HG03196 (cell line): ENCODE measurements around the gene MGARP.
"Not testable (repeated sequence)": the region's sequence is repeated elsewhere in the genome, so short reads cannot be mapped to it uniquely, and the experiment has no call there.

ENCODE experiments used
- ATAC-seq: cut with Tn5 transposase; IDR thresholded peaks from one replicate; pipeline ENCODE4 v1.9.1; 2021; ENCODE audit not compliant: unreplicated experiment

The MGARP gene

DNA sequence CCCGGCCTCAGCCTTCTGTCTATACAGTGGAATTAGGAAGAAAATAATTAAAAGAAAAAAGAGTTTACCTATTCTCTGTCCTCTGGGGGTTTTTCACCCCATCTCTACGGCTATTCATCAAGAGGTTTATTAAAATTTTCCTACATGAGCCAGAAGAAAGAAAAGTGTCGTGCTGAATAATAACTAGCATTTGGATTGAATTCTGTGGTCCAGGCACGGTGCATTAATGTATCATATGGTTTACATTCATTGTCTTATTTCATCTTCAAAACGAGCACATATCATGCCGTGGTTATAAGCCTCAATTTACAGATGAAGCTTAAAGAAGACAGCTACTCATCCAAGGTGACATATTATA, 15.9 kb upstream of the MGARP start:
- no peak for ATAC-seq

DNA sequence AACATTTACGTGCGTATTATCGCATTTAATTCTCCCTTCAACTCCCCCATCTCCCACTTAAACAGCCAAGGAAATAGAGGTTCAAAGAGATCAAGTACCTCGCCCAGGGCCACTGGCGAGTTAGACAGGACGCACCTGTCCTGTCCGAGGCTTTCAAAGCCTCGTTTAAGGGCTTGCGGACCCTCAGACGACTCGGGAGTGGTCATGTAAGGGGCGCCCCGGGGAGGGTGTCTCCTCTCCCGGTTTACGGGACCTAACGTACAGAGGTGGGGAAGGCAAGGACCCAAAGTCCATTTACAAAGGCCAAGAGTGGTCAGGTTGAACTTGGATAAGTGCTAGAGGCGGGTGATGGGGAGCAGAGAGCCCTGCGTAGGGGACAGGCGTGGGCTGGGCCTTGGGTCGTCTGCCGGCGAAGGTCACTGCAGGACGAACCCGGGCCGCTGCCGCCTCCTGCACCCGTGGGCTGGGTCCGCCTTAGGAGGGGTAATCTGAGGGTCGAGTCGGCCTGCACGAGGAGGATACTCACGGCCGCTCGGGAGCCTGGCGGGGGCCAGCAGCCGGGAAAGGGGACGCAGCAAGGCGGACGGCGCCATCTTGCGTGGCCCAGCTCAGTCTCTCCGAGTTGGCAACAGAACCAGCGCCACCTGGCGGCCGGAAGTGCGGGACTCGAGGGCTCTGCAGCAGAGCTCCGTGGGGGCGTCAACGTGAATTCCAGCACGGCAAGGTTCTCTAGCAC, 15.3 kb upstream of the MGARP start:
- peak; percentile 90 for ATAC-seq

DNA sequence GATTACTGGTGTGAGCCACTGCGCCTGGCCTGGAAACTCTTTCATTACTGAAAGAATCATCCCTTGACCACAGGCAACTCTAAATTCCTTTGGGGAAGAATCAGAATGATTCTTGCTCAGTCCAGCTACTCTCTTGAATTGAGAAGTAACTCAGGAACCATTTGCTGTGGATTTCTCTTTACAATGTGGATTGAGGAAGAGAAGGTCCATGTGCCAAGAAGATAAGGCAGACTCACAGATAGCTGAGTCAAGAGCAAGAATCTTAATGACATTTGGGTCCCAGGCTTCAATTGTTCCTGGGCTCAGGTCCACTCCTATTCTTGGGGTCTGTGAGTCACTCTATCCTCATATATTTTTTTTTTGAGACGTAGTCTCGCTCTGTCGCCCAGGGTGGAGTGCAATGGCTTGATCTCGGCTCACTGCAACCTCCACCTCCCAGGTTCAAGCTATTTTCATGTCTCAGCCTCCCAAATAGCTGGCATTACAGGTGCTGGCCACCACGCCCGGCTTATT, 6.2 kb upstream of the MGARP start:
- no peak for ATAC-seq

DNA sequence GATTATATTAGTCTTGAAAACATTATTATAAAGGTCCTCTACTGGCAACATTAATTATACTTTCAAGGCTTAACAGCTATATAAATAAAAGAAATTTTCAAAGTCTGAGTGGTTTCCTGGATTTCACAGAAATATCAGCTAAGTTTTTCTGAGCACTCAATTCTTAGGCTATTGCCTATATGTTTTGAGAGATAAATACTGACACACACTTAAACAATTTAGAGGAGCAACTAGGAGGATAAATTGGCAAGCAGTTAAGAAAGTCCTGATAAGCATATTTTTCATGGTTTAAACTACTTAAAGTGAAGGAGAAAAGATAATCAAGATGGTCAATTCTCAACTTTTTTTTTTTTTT, 2.7 kb upstream of the MGARP start:
- no peak for ATAC-seq

DNA sequence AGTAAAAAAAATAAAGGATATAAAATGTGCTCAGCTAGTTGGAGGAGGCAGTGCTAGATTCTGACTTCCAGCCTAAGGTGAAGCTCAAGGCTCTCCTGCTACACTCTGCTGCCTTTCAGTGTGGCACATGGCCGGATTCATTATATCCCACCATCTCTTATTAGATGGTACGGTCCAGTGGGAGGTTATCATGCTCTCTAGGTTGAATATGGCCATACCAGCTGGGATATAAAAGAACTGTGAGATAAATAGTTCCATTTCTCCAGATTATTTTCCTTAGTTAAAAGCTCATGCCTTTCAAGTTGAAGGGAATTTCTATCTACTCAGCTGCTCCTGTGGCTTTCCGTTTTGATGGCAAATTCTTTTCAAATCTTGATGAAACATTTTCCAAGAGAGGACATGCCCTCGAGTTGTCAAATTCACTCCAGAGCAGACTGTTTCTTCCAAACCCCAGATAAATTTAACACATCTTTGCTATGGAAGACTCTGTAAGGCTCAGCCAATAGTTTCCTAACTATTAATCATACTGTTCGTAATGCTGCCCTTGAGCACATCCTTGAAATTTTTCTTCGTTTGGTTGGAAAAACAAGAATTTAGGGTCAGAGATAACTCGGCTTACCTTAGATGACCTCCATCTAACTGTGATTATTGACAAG, 2.2 kb upstream of the MGARP start:
- ATAC-seq = no peak

DNA sequence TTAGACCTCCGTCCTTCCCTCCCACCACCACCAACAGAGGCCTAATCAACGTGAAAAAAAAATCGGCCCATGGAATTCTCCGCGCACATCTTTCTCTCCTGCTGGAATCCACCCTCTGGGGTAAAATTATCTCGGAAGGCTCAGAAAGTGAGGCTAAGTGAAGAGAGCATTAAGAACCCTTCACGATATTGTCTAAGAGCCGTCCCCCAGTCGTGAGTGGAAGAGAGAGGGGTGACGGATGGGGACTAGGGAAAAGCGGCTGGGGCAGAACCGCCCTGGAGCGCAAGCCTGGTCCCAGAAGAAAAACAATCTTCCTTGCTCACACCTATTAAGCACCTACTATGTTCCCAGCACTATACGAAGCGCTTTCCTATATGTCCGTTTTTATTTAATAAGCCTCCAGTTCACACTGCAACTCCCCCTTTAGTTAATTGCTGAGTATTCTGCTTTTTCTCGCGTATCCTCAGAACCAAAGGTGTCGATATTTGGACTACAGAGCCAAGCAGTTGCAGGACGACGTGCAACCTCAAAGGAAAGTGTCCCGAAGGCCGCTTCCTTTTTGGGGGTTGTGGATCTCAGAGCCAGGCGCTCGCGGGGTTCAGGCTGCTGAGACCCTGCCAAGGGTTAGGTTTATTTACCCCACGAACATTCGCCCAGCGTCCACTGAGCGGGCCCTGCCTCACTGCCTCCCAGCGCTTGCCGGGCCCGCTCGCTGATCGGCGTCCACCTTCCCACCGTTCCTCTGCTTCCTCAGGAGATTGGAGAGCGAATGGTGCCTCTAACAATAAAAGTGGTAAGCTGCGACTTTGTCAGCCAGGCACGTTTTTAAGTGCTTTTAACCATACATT, 889 bp downstream of the MGARP start:
- ATAC-seq = no peak

DNA sequence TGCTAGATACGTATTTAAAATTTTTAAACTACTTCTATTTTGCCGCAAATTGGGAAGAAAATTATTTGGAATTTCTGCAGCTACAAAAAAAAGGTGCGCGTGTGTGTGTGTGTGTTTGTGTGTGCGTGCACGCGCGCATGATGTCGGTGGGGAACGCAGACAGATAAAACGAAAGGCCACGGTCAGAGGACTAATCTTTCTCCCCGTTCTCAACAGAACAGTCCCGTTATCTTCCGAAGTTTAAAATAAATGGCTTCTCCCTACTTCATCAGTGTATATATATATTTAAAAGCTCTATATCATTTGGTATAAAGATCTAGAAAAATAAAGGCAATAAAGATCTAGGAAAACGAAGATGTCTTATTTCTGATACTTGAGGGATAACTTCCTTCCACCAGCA, 1.5 kb downstream of the MGARP start:
- no peak for ATAC-seq

DNA sequence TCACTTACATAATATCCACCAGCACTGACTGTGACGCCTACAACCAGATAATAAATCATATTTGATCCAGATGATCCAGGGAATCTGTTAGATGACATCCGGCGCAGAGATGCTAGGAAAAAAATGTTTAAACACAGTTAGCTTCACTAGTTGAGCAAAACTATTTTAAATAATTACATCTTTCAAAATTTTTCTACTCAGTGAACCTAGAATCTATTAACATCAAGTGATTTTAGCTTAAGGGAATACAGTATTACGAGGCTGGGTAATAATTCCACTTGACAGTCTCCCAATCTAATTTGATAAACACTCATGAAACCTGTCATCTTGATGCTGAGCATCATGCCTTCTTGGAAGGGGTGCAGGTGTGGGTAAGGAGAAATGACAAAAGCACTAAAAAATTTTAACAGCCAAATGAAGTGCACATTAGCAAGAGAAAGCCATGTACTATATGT, 4.7 kb downstream of the MGARP start:
- ATAC-seq = no peak

DNA sequence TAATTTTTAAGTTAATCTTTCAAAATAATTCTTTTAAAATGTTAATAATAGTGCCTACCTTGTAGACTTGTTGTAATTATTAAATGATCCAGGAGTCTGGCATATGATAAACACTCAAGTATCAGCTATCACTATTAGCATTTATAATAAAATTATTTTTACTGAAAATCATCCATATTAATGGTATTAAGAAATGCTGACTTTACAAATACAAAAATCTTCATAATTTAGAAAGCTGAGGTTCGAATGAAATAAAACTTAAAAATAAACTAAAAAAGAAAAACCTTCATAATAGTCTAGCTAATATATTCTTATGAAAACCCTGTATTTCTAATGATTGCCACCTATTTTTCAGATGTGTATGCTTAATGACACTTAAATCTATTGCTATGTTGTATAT, 5.2 kb downstream of the MGARP start:
- no peak for ATAC-seq

DNA sequence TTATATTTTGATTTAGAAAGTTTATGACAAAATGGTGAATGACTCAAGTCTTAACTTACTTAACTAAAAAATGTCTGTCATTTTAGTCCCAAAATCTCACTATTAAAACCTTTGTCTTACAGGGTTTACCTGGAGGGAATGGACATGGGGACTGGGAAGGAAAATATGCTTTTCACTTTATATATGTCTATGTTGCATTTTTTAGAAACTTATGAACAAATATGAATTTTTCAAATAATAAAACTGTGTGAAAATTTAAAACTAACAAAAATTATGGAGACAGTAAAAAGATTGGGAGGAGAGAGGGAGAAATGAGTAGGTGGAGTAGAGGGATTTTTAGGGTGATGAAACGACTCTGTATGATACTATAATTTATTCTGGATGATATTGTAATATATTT, 6.2 kb downstream of the MGARP start:
- ATAC-seq = no peak

DNA sequence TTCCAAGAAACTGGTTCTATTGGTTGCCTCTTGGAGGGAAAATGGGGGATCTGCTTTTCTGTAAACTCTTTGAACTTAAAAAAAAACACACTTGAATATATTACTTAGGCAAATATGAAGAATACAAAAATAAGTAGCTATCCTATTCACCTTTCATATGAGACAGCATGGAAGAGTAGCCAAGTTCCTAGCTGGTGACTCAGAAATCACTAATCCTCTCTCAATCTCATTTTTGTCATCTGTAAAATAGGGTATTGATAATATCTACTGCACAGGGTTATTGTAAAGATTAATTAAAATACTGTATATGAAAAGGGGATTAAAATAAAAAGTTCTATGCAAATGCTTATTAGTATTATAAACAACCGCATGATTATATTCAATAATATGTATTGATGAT, 12.7 kb downstream of the MGARP start:
- no peak for ATAC-seq

DNA sequence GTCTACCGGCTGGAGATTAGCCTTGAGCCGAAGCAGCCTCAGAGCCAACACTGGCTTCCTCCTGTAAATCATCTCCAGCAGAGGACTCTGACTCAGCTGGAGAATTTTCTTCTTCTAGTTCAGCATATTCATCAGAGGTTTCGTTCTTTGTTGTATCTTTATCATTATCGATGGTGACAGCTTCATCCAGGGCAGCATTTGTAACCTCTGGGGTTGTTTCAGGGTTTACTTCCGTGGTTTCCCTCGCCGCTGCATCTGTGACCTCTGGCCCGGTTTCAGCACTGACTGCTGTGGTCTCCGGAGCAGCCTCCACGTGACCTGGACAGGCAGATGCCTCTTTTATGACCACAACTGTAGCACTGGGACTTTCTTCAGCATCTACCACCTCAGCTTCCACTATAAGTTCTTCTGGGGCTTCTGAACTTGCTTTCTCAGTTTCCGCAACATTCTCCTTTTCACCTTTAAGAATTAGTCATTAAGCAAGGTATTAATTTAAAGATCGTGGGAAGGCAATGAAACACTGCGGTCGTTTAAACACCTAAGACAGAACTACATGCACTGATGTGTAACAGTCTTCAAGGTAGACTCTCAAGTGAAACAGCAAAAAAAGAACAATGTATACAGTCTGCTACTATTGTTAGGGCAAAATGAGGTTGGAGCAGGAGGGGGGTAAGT, 13.3 kb downstream of the MGARP start:
- peak; percentile 98 for ATAC-seq

DNA sequence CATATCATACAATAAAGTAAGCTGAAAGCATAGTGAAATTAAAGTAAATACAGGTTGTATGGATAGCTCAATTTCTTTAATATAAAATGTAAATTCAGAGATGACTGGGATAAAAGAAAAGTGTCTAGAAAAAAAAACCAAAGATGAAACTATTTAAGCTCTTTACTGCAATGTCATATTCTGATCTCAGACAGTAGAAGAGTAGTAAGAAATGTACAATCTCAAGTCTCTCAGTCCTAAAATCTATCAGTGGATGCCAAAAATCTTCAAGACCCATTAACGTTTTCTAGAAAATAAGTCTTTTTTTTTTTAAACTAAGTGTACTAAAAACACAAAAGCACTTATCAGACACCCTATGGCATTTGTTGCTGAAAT, 13.8 kb downstream of the MGARP start:
- no peak for ATAC-seq

DNA sequence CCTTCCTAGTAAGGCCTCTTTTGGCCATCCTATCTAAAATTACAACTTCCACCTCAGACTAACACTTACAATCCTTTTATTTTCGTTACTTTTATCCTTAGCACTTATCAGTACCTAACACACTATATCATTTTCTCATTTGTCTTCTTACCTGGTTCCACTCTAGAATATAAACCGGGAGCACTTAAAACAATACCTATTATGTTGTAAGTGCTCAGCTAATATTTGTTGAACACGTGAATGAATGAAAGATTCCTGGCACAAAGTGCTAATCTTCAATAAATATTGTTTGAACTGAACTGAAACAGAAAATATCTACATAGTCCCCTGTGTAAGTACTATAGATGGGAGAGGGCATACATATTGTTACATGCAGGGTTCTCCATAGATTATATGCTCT, 14.4 kb downstream of the MGARP start:
- no peak for ATAC-seq

DNA sequence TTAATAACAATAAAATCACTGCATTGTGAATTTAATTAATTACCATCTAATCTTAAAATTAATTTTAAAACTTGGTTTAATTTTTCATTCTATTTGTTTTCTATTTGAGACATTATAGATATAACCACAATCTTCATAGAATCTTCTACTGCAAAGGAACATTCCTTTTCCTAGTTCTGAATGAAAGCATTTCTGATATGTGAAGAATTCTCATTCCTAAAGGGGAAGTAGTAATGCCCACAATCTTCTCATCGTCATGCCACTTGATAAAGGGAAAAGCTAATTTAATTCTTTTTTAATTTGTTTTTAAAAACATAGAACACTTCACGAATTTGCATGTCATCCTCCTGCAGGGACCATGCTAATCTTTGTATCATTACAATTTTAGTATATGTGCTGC, 23.7 kb downstream of the MGARP start:
- no peak for ATAC-seq

DNA sequence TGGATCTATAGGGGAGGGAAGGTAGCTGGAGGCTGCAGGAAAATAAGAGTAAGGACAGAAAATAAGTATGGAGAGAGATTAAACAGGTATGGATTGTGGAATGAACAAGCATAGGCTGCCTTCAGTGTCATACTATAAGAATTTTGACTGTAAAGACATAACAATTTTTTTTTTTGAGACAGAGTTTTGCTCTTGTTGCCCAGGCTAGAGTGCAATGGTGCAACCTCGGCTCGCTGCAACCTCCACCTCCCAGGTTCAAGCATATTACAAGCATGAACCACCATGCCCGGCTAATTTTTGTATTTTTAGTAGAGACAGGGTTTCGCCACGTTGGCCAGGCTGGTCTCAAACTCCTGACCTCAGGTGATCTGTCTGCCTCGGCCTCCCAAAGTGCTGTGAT, 24.4 kb downstream of the MGARP start:
- ATAC-seq = not testable (repeated sequence)

DNA sequence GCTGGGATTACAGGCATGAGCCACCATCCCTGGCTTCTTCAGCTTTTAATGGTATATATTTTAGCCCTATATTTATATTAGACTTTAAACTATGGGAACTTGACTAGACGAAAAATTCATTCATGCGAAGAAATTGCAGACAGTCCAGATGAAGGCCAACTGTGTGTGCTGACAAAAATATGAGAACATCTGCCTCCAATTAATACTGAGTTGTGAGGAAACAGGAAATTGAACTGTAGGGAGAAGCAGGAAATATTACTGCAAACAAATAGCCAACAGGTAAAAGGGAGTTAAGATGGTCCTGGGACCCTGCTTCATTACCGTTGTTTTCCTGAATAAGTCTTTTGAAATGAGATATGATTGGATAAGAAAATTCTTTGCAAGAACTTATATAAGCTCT, 26.3 kb downstream of the MGARP start:
- ATAC-seq = no peak

DNA sequence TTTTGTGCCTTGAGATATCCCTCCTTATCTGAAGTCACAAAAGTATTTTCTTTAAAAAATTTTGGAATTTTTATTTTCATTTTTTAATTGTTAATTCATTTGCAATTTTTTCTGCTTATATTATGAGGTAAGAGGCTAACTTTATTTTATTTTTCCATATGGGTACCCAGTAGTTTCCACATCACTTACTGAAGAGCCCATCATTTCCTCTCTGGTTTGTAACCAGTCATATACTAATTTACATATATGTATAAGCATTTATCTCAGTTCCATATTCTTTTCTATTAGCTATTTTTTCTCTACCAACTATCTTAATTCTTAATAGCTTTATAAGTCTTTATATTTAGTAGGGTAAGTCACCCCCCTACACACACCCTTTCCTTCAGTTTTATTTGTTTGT, 27.0 kb downstream of the MGARP start:
- no peak for ATAC-seq

DNA sequence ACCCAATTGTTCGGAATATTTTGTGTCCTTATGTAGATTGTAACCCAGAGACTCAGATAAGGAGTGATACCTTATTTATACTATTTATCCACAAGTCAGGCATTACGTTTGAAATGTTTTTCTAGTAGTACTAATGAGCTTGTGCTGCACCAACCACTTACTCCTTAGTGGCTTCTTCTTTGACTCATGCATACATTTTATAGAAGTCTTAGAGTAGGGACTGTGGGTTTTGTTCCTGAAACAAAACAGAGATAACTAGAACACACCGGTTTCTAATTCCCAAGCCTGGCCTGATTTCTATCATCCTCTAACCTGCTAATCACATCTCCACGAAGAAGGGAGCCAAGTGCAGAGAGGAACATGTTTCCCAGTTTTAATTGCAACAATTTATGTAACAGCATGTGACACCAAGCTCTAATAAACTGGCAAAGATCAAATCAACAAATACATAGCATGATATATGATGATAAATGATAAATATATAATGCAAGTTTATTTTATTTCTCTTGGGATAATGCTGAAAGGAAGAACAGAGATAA, 32.3 kb downstream of the MGARP start:
- ATAC-seq = no peak

DNA sequence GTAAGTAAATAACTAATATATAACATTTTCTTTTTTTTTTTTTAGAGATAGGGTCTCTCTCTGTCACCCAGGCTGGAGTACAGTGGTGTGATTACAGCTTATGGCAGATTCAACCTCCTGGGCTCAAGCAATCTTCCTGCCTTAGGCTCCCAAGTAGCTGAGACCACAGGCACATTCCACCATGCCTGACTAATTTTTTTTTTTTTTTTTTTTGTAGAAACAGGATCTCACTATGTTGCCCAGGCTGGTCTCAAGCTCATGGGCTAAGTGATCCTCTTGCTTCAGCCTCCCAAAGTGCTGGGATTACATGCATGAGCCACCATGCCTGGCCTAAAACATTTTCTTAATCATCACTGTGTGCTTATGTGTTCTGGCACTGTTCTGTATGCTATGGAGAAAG, 32.8 kb downstream of the MGARP start:
- ATAC-seq = no peak

DNA sequence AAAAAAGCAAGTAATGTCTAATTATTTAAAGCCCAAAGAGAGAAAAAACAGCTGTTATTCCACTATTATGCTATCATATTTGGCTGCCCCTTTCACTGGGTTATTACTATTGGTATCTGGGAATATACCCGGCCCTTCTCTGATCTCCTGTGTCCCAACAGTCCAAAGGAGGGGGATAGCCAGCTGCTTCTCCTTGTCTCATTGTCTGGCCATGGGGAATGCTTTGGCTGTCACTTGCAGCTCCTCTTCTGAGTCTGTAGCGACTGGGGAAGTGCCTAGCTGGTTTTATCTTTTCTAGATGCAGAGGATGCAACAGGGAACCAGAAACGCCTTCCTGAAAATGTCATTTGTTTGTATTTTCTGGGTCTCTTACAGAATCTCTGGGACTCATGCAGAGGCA, 33.9 kb downstream of the MGARP start:
- no peak for ATAC-seq
